ENCODE results near the gene SORCS2. TPM values are rescaled to one million over a fixed set of nuclear protein-coding genes. Genes with fewer than 3 reads are reported as not detected.

SORCS2 gene
- polyA plus RNA-seq, 1 donor from 2014 or later: 1.0 TPM

GRCh38 chr4:7326306-7326692, 134.0 kb downstream of the SORCS2 start:
- no peaks in the 10 kb centered on the region for H3K27me3 ChIP-seq (ENCODE audit: insufficient read depth, low read depth, low read length)
- no peak overlapping the region for H3K4me3 ChIP-seq (ENCODE audit: low read length)
- no peak overlapping the region for H3K27ac ChIP-seq (ENCODE audit: low read length)
- no peak overlapping the region for H3K4me2 ChIP-seq (ENCODE audit: low read length)
- no peak overlapping the region for H2AFZ ChIP-seq (ENCODE audit: low read depth, low read length)
- H3K9me2 ChIP-seq (ENCODE audit: insufficient read depth, low read length): no peaks in the 10 kb centered on the region
- TF ChIP-seq MXI1 (conservative IDR thresholded peaks at IDR 0.05; ENCODE audit: poor library complexity, severe bottlenecking): no peak
- no peak for TF ChIP-seq POLR2AphosphoS5 (IDR thresholded peaks at IDR 0.05)
- no peak for TF ChIP-seq EP300 (conservative IDR thresholded peaks at IDR 0.05; ENCODE audit: poor library complexity, severe bottlenecking)
- no peak for TF ChIP-seq RAD21 (conservative IDR thresholded peaks at IDR 0.05)
- TF ChIP-seq CTCF (IDR thresholded peaks at IDR 0.05; ENCODE audit: poor library complexity, severe bottlenecking): no peak
- TF ChIP-seq SMC3 (conservative IDR thresholded peaks at IDR 0.05; ENCODE audit: poor library complexity): no peak
- TF ChIP-seq EZH2 (IDR thresholded peaks at IDR 0.05; ENCODE audit: borderline replicate concordance, insufficient read depth, low read length, poor library complexity, severe bottlenecking): no peak
- no peak for TF ChIP-seq TAF1 (IDR thresholded peaks at IDR 0.05; ENCODE audit: low read depth)
- no peak for TF ChIP-seq REST (IDR thresholded peaks at IDR 0.05; ENCODE audit: borderline replicate concordance)
- no peaks in the 10 kb centered on the region for H4K20me1 ChIP-seq (ENCODE audit: insufficient read depth)
- H3K79me2 ChIP-seq (replicated peaks; ENCODE audit: insufficient read depth, low read length): no peaks in the 10 kb centered on the region
- H3K36me3 ChIP-seq (ENCODE audit: insufficient read depth, low read length): no peaks in the 10 kb centered on the region
- no peaks in the 10 kb centered on the region for H3F3A ChIP-seq (ENCODE audit: insufficient read depth, low read length, poor library complexity, severe bottlenecking)
- H3K9me3 ChIP-seq (ENCODE audit: low read length): no peaks in the 10 kb centered on the region
- H3K9ac ChIP-seq (ENCODE audit: low read length): no peak overlapping the region

- no peak overlapping the region for H3K9ac ChIP-seq (ENCODE audit: low read length)
- no peaks in the 10 kb centered on the region for H3F3A ChIP-seq (ENCODE audit: insufficient read depth, low read length, poor library complexity, severe bottlenecking)
- no peaks in the 10 kb centered on the region for H3K9me3 ChIP-seq (ENCODE audit: low read length)
- H3K27me3 ChIP-seq (ENCODE audit: insufficient read depth, low read depth, low read length): no peaks in the 10 kb centered on the region
- no peak for TF ChIP-seq REST (IDR thresholded peaks at IDR 0.05; ENCODE audit: borderline replicate concordance)
- TF ChIP-seq MXI1 (conservative IDR thresholded peaks at IDR 0.05; ENCODE audit: poor library complexity, severe bottlenecking): no peak
- TF ChIP-seq POLR2AphosphoS5 (IDR thresholded peaks at IDR 0.05): no peak
- TF ChIP-seq RAD21 (conservative IDR thresholded peaks at IDR 0.05): no peak
- no peak for TF ChIP-seq EP300 (conservative IDR thresholded peaks at IDR 0.05; ENCODE audit: poor library complexity, severe bottlenecking)
- TF ChIP-seq TAF1 (IDR thresholded peaks at IDR 0.05; ENCODE audit: low read depth): no peak
- no peak overlapping the region for H2AFZ ChIP-seq (ENCODE audit: low read depth, low read length)
- no peaks in the 10 kb centered on the region for H3K36me3 ChIP-seq (ENCODE audit: insufficient read depth, low read length)
- H3K9me2 ChIP-seq (ENCODE audit: insufficient read depth, low read length): no peaks in the 10 kb centered on the region
- H3K27ac ChIP-seq (ENCODE audit: low read length): no peak overlapping the region
- no peak overlapping the region for H3K4me3 ChIP-seq (ENCODE audit: low read length)
- no peaks in the 10 kb centered on the region for H4K20me1 ChIP-seq (ENCODE audit: insufficient read depth)
- H3K79me2 ChIP-seq (replicated peaks; ENCODE audit: insufficient read depth, low read length): no peaks in the 10 kb centered on the region
- no peak overlapping the region for H3K4me2 ChIP-seq (ENCODE audit: low read length)
Measured at GRCh38 chr4:7326693-7327340, 134.5 kb downstream of the SORCS2 start.

All from neural cell (in vitro differentiated cells).